Right ventricle myocardium inferior (tissue), 1 donor: ENCODE measurements around the gene CD99L2. TPM values are rescaled to one million over a fixed set of nuclear protein-coding genes. Genes with fewer than 3 reads are reported as not detected.

Experiments used
- ATAC-seq: fragments of 200-7000 bp; cut with Tn5 transposase; one replicate; pipeline ENCODE4 v1.9.1; 2020; ENCODE audit warnings: mild to moderate bottlenecking, moderate library complexity
- DNase-seq: peaks from one replicate; pipeline ENCODE4 v3.0.0; 2021; ENCODE audit errors: missing footprints
- intact Hi-C: fragments of 100-400 bp; cut with DNase I; formaldehyde crosslinking; loops from one replicate; pipeline ENCODE4 v1.11.0; 2022
- total RNA-seq: library from RNA; stranded (reverse); fragmentation: NEBNext Ultra II Directional; extraction: Animal tissue kit (Norgen Biotek cat#: 25700); gene quantifications from one replicate; pipeline ENCODE4 v1.2.1, GENCODE V29; 2021
- donor health status: DM: no; HTN: yes; CAD: no; lungs with severe emphysema.

The CD99L2 gene
- total RNA-seq, 1 donor from 2014 or later: 81.4 TPM

DNA sequence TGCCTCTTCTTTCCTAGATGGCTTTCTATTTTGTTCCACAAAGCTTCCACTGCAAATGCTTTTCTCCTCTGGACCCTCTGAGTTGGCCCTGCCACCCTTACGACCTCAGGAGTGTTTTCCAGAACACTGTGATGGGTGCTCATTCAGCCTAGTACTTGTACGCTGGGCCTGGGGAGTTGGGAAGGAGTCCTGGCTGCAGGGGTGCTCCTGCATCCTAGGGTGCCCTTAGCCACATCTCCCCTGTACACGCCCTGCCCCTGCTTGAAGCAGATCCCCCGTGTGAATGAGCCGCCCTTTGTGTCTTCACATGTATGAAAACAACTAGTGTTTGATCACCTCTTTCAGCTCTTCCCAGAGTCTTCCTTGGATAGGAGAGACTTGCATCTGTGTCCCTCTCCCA, 141.1 kb downstream of the CD99L2 start:
- ATAC-seq: no peak
- intact Hi-C loops: no loop called here
- no peak for DNase-seq

DNA sequence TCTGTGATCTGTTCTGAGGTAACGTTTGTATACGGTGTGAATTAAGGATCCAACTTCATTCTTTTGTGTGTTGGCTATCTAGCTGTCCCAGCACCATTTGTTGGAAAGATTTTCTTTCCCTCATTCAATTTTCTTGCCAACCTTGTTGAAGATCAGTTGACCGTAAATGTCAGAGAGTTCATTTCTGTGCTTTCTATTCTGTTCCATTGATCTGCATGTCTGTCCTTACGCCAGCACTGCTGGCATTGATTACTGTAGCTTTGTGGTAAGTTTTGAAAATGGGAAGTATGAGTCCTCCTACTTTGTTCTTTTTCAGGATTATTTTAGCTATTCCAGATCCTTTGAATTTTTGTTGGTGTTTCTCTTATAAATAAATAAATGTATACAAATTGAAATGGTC, 144.5 kb downstream of the CD99L2 start:
- ATAC-seq (no peak), DNase-seq (no peak)
- intact Hi-C loops: no loop called here

DNA sequence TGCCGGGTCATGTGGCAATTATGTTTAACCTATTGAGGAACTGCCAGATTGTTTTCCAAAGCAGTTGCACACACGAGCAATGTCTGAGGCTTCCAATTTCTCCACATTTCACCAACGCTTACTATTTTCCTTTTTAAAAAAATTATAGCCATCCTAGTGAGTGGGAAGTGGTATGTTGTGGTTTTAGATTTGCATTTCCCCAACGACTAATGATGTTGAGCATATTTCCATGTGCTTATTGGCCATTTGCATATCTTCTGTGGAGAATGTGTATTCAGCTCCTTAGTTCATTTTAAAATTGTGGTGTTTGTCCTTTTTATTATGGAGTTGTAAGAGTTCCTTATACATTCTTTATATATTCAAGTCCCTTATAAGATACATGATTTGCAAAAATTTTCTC, 145.1 kb downstream of the CD99L2 start:
- ATAC-seq (no peak), DNase-seq (no peak)
- intact Hi-C loops: no loop called here

DNA sequence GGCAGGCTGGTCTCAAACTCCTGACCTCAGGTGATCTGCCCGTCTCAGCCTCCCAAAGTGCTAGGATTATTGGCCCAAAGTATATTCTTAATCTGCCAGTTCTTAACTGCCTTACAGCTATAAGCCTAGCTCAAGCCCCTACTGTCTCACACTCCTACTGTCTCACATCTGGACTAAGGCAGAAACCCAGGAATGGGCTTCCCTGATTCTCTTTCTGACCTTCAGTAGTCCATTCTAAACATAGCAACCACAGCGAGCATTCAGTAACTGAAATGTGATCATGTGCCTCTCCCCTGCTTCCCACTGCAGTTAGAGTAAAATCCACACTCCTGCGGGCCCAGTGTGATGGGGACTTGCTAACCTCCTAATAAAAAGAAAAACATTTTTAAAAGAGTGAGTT, 146.3 kb downstream of the CD99L2 start:
- no peak for DNase-seq
- intact Hi-C loops: no loop called here
- ATAC-seq: peak; percentile 28

DNA sequence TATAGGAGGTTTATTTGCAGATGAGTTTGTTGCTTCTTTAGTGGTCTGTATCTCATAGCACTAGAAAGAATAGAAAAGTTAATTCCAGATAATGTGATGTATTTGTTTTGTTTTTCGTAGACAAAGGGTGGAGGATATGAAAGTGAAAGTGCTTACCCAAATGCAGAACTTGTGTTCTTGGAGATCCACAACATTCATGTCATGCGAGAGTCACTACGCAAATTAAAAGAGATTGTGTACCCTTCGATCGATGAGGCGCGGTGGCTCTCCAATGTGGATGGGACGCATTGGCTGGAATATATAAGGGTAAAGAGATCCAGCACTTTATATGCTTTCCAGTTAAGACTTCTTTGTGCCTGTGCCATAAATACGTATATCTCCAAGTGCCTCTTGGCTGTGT, 162.0 kb downstream of the CD99L2 start:
- intact Hi-C loops: no loop called here
- ATAC-seq (no peak), DNase-seq (no peak)

DNA sequence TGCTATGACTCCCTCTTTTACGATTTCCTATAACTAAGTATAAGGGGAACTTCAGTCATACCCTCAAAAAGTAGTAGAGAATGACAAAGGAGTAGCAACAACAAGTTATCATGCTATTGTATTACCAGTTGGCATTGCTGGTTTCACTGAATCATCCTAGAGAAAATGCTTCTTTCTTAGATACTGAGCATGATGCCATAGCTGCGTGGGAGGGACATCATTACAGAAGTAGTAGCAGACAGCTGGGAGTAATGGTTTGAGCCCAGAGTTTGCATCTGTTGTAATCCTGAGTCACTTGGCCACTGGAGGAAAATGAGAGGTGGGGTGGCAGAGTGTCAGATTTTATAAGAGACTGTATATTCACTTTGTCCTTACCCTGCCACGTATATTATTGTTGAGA, 166.7 kb downstream of the CD99L2 start:
- ATAC-seq: no peak
- intact Hi-C loops: no loop called here

DNA sequence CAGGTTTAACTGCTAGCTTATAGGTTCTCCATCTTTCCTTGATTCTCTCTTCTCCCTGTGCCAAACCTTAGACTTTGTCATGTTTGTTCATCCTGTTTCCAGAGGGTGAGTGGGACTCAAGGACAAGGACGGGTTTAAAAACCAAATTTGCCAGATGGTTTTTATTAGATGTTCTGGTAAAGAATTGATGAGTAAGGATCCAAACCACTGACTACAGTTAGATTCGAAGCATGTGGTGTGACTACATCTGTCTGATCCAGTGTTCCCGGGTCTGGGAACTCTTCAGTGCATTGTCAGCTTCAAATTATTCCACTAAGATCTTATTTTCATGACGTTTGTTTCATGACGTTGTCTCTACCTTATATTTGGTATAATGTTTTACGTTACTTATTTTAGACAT, 167.7 kb downstream of the CD99L2 start:
- intact Hi-C loops: no loop called here
- DNase-seq: no peak
- no peak for ATAC-seq

More for the DNA sequence above, 166.7 kb downstream of the CD99L2 start:
- DNase-seq: no peak

DNA sequence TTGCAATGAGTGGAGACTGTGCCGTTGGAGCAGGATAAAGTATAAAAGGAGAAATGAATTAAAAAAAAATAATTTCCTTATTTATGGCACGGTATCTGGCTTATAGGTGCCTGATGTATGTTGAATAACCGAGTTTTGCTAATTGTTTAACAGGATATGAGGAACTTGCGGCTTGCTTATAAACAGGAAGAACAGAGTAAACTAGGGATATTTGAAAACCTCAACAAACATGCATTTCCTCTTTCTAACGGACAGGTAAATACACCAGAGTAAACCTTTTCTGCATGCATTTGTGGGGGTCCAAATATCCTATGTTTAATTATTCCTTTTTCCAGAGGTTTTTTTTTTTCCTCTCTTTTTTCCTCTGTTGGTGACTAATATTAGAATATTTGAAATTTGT, 168.5 kb downstream of the CD99L2 start:
- ATAC-seq (no peak), DNase-seq (no peak)
- intact Hi-C loops: no loop called here

DNA sequence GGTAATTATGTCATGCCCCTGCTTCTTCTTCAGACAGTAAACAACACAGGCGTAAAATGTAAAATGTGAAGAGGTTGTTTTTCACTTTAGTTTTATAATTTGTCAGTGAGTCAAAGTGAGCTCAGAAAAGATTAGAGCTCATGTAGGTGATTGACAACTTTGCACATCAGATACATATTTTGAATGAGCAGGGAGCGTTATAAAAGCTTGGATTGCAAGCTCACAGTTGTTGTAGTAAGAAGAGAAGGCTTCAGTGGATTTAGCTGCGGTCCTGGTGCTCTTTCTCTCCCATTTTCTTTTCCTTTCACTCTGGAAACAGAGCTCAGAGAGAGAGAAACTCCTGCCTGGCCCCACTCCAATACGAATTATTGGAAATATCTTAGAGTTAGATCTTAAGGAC, 178.8 kb downstream of the CD99L2 start:
- intact Hi-C loops: loop anchor here (5.0 kb wide), 1 partner anchor 37 kb away; no protein-coding TSS in a partner anchor

More for the DNA sequence above, 178.8 kb downstream of the CD99L2 start:
- ATAC-seq: no peak
- no peak for DNase-seq

Other genes starting within 250 kb of the CD99L2 start
- 19.4 TPM for gene MTMR1, start 205.3 kb downstream of the CD99L2 start, total RNA-seq
- 7.8 TPM for gene HMGB3, start 84.7 kb upstream of the CD99L2 start, total RNA-seq